Ovary (tissue), 9 donors: ENCODE results near the gene PTPN3. TPM values are rescaled to one million over a fixed set of nuclear protein-coding genes. Genes with fewer than 3 reads are reported as not detected.

ENCODE experiments used
- DNase-seq, 5 donors: peaks; one replicate each; pipeline ENCODE4 v3.0.0-alpha.2; 2019 to 2020
- H3K27ac ChIP-seq, 2 donors: fragments of 200-600 bp; one replicate each; pipeline versions ENCODE4 v1.5.1 to v1.8.0; 2019 to 2022
- H3K27me3 ChIP-seq: fragments of 200-600 bp; one replicate; pipeline ENCODE4 v1.8.0; 2022
- H3K36me3 ChIP-seq: fragments of 200-600 bp; sonication (generic); one replicate; pipeline ENCODE4 v1.5.1; 2019
- H3K4me1 ChIP-seq: one replicate; pipeline ENCODE4 v1.8.1; 2013; ENCODE audit warnings: mild to moderate bottlenecking, moderate library complexity; ENCODE audit not compliant: insufficient read depth
- H3K4me3 ChIP-seq: fragments of 200-600 bp; sonication (generic); one replicate; pipeline ENCODE4 v1.5.1; 2017
- H3K9me3 ChIP-seq, 2 donors: fragments of 200-600 bp in 1 of 2; sonication (generic) in 1 of 2; one replicate each; pipeline versions ENCODE4 v1.5.1 to v1.8.1; 2013 to 2019; ENCODE audit warnings: mild to moderate bottlenecking in 1 of 2, moderate library complexity in 1 of 2
- EP300 ChIP-seq: sonication (generic); formaldehyde crosslinking; IDR thresholded peaks from one replicate; pipeline ENCODE4 v1.6.1; 2017; ENCODE audit warnings: antibody characterized with exemption
- POLR2A ChIP-seq: fragments of 450-650 bp; IDR thresholded peaks from one replicate; pipeline ENCODE4 v1.6.1; 2017; ENCODE audit warnings: antibody characterized with exemption, mild to moderate bottlenecking, moderate library complexity
- WGBS, 3 donors: extraction: QIAGEN DNeasy Blood & Tissue Kit in 1 of 3; methylation state at CpG; one replicate each; pipeline versions ENCODE4 v1.1.5 to v1.1.7; 2013 to 2017; 5-methylcytosine and 5-hydroxymethylcytosine counted together
- intact Hi-C, 4 donors: fragments of 100-400 bp; cut with DNase I; formaldehyde crosslinking; loops; one replicate each; pipeline versions ENCODE4 v1.11.0 to v1.15.1; 2022 to 2023
- polyA plus RNA-seq, 2 donors: library from polyadenylated mRNA; stranded (reverse); fragments of 200-250 nt in 1 of 2; fragments of 350-450 nt in 1 of 2; fragmentation: Illumina TruSeq in 1 of 2; extraction: RNeasy Lipid Tissue Mini Kit (QIAGEN cat#74804) in 1 of 2; gene quantifications; one replicate each; pipeline ENCODE4 v1.2.3, GENCODE V29; 2013 to 2014
- total RNA-seq, 7 donors: library from RNA; depleted of rRNA in 2 of 7; stranded (reverse); fragments of >200 nt in 2 of 7; fragmentation: NEBNext Ultra II Directional in 3 of 7; extraction: Animal tissue kit (Norgen Biotek cat#: 25700) in 3 of 7; gene quantifications; one replicate each; pipeline versions ENCODE4 v1.1.0 to v1.2.4, GENCODE V29; 2016 to 2023
- TF ChIP-seq, protein P1 (sequence below), 3 donors: fragments of 450-650 bp in 2 of 3; fragments of 200-600 bp in 1 of 3; IDR thresholded peaks; one replicate each; pipeline versions ENCODE4 v1.5.1 to v1.8.0; 2016 to 2022; ENCODE audit warnings: antibody characterized with exemption in 3 of 3, mild to moderate bottlenecking in 1 of 3
- donor health status: DM: no; HTN: no; CAD: no; lungs with moderate emphysema.
- donor health status: DM: no; HTN: no; CAD: no.
- donor health status: Bipolar disorder and iron deficiency.
- donor health status: DM: yes; HTN: yes; CAD: no.
- donor health status: DM: no; HTN: no; CAD: no.
- donor health status: DM: yes; HTN: yes; CAD: no.

The PTPN3 gene
- total and polyA plus RNA-seq, 9 donors = 0.20 to 17.8 (median 1.6) TPM

DNA sequence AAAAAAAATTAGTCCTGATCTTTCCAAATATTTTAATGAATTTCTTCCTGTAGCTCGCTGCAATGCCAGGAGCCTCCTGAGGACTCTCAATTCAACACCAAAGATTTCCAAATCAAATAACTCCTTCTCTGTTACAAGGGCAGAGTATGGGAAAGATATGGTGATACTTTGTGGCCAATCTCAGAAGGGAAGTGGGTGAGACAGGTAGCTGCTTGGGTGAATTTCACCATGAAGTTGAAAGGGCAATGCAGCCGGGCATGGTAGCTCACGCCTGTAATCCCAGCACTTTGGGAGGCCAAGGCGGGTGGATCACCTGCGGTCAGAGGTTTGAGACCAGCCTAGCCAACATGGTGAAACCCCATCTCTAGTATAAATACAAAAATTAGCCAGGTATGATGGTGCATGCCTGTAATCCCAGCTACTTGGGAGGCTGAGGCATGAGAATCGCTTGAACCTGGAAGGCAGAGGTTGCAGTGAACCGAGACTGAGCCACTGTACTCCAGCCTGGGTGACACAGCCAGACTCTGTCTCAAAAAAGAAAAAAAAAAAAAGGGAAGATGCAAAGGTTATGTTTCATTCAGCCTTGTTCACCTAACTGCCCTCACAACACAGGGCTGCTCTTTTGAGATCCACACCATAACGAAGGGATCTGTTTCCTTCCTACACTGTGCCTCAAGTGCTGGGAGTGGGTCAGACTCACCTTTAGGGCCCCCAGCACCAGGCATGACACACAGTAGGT is 58.6 kb downstream of the PTPN3 start:
- Histone ChIP-seq H3K27ac (no peak overlapping the region), H3K9me3 (no peaks in the 10 kb centered on the region), H3K36me3 (no peaks in the 10 kb centered on the region), H3K27me3 (no peaks in the 10 kb centered on the region), H3K4me3 (no peak overlapping the region), H3K4me1 (peaks cover 3% of the 10 kb centered on the region)
- TF ChIP-seq POLR2A = no peak
- TF ChIP-seq, protein P1, sequence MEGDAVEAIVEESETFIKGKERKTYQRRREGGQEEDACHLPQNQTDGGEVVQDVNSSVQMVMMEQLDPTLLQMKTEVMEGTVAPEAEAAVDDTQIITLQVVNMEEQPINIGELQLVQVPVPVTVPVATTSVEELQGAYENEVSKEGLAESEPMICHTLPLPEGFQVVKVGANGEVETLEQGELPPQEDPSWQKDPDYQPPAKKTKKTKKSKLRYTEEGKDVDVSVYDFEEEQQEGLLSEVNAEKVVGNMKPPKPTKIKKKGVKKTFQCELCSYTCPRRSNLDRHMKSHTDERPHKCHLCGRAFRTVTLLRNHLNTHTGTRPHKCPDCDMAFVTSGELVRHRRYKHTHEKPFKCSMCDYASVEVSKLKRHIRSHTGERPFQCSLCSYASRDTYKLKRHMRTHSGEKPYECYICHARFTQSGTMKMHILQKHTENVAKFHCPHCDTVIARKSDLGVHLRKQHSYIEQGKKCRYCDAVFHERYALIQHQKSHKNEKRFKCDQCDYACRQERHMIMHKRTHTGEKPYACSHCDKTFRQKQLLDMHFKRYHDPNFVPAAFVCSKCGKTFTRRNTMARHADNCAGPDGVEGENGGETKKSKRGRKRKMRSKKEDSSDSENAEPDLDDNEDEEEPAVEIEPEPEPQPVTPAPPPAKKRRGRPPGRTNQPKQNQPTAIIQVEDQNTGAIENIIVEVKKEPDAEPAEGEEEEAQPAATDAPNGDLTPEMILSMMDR (IDR thresholded peaks at IDR 0.05) = no peak
- TF ChIP-seq EP300 = no peak
- intact Hi-C loops = no loop called here
- no peak for DNase-seq
- 96 to 97% (median 96%) methylated on average over 8 of the region's 8 CpGs for WGBS, 3 donors

DNA sequence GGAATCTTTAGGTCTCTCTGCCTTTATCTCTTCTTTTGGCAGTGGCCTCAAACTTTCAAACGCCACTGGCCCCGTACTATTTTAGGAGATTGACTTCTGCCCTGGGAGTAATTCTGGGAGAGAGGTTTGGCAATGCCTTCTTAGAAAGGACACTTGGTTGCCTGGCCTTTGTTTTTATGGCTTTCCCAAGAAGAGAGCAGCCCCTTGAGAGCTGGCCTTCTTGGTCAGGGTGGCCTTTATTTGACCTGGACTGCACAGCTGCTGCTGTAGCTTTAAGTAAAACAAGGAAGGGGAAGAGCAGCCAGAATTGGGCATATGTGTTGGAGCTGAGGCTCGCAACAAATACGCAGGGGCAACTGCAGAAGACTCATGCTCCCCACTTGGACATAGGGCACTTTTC is 60.8 kb downstream of the PTPN3 start:
- Histone ChIP-seq H3K9me3 (no peaks in the 10 kb centered on the region), H3K36me3 (no peaks in the 10 kb centered on the region), H3K4me1 (peaks cover 4% of the 10 kb centered on the region), H3K4me3 (no peak overlapping the region), H3K27me3 (no peaks in the 10 kb centered on the region), H3K27ac (no peak overlapping the region)
- no peak for DNase-seq
- 30 to 50% (median 45%) methylated on average over 4 of the region's 4 CpGs for WGBS, 3 donors
- intact Hi-C loops = no loop called here
- TF ChIP-seq POLR2A = no peak

DNA sequence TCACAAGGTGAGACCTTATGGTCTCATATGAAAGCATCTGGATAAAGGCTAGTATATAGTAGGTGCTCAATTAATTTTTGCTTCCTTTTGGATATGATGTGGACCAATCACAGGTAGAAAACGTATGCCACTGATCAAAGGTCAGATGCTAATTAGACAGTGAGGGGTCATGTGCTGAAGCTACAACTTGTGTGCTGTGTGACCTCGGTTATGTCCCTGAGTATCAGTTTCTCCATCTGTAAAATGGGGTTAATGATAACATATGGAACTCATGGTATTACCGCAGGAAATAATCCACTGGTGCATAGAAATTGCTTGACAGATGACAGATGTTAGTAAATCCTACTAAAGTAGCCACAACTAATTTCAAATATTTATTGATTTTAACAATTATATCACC is 62.0 kb downstream of the PTPN3 start:
- DNase-seq = no peak
- Histone ChIP-seq H3K9me3 (no peaks in the 10 kb centered on the region), H3K27ac (no peak overlapping the region), H3K4me3 (no peak overlapping the region), H3K27me3 (no peaks in the 10 kb centered on the region), H3K4me1 (peaks cover 4% of the 10 kb centered on the region), H3K36me3 (no peaks in the 10 kb centered on the region)
- TF ChIP-seq, protein P1 (IDR thresholded peaks at IDR 0.05) = no peak
- TF ChIP-seq POLR2A (no peak), EP300 (no peak)
- 93 to 95% (median 93%) methylated on average over 3 of the region's 3 CpGs for WGBS, 3 donors
- intact Hi-C loops = no loop called here

DNA sequence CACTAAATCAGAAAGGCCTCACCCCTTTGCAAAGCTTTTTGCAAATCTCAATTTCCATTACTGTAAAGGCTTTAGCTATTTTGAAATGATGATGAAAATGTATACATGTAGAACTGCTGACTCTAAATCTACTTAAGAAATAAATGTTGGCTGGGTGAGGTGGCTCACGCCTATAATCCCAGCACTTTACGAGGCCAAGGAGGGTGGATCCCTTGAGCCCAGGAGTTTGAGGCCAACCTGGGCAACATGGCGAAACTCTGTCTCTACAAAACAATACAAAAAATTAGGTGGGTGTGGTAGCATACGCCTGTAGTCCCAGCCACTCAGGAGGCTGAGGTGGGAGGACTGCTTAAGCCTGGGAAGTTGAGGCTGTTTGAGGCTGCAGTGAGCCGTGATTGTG is 64.6 kb downstream of the PTPN3 start:
- H3K36me3 ChIP-seq = no peaks in the 10 kb centered on the region
- no peak for DNase-seq
- no peaks in the 10 kb centered on the region for H3K27me3 ChIP-seq
- intact Hi-C loops = no loop called here
- no peaks in the 10 kb centered on the region for H3K9me3 ChIP-seq
- peaks cover 4% of the 10 kb centered on the region for H3K4me1 ChIP-seq
- WGBS, 3 donors = 94 to 96% (median 95%) methylated on average over 5 of the region's 5 CpGs
- no peak overlapping the region for H3K4me3 ChIP-seq
- H3K27ac ChIP-seq = no peak overlapping the region
- TF ChIP-seq, protein P1 (IDR thresholded peaks at IDR 0.05) = no peak
- no peak for TF ChIP-seq POLR2A
- TF ChIP-seq EP300 = no peak

DNA sequence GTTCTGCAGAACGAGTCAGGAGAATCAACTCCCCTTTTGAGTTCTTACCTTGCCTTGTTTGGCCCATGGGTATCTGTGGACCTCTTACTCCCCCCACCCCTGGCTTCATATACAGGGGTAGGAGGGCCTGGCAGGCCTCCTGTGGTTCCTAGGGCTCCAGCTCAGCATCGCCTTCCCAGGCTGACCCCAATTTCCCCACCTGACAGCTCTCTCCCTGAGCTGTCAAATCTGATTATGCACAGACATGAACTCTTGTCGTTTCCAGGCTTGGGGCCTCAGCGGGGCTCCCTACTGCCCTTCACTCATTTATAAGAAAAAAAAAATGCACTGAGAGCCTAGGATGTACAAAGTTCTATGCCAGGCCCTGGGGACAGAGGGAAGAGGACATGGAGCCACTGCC is 67.9 kb downstream of the PTPN3 start:
- Histone ChIP-seq H3K27me3 (no peaks in the 10 kb centered on the region), H3K9me3 (no peaks in the 10 kb centered on the region), H3K4me1 (peaks cover 1% of the 10 kb centered on the region), H3K4me3 (no peak overlapping the region), H3K27ac (no peak overlapping the region), H3K36me3 (no peaks in the 10 kb centered on the region)
- TF ChIP-seq, protein P1 (IDR thresholded peaks at IDR 0.05) = no peak
- TF ChIP-seq POLR2A = no peak
- no peak for TF ChIP-seq EP300
- intact Hi-C loops = no loop called here
- WGBS, 3 donors = 57 to 67% (median 64%) methylated on average over 4 of the region's 4 CpGs
- DNase-seq = no peak
